Endothelial cell of umbilical vein (primary cell): ENCODE results near the gene IL17RD. TPM values are rescaled to one million over a fixed set of nuclear protein-coding genes. Genes with fewer than 3 reads are reported as not detected.
A peak's percentile ranks its signal among the peaks of the same experiment; 100 is the strongest.

Source experiments
- BruUV-seq: library from RNA; stranded (reverse); fragments of 400-500 nt; replicated peaks from 2 replicates; lab custom pipeline; 2021; lab: Mats Ljungman, UMichigan
- CTCF ChIA-PET: fragments of 300-600, 350-600 bp; sonication (Branson Sonifier 250); formaldehyde crosslinking; loops from one replicate; lab custom pipeline; 2021; ENCODE audit warnings: antibody characterized with exemption, inconsistent platforms; lab: Charles Lee
- POLR2A ChIA-PET: fragments of 300-600, 350-600 bp; sonication (Branson Sonifier 250); formaldehyde crosslinking; loops from one replicate; lab custom pipeline; 2021; ENCODE audit warnings: antibody characterized with exemption, inconsistent platforms; lab: Charles Lee
- DNase-seq: peaks from one replicate; pipeline ENCODE4 v3.0.0-alpha.2; 2011; ENCODE audit warnings: low read depth, low spot score
- FAIRE-seq: peaks from 2 replicates; lab custom pipeline; 2011; peaks lifted over from hg19 to GRCh38; lab: Jason Lieb, UNC
- H2AFZ ChIP-seq: 2 replicates; pipeline ENCODE4 v1.6.0; 2012; ENCODE audit warnings: low read depth, low read length, control low read depth, inconsistent platforms
- H3K27ac ChIP-seq: 2 replicates; pipeline ENCODE4 v1.5.1; 2011; ENCODE audit warnings: low read depth, mild to moderate bottlenecking, control low read depth, low read length, moderate library complexity; ENCODE audit not compliant: insufficient read depth
- H3K27me3 ChIP-seq, 2 experiments: 2 replicates each; pipeline versions ENCODE4 v1.6.0 to v1.6.1; 2011; ENCODE audit warnings: low read length in 2 of 2, mixed read lengths in 1 of 2; ENCODE audit not compliant: control insufficient read depth in 2 of 2, insufficient read depth in 2 of 2
- H3K36me3 ChIP-seq, 2 experiments: 2 replicates in 1 of 2; 3 replicates in 1 of 2; pipeline ENCODE4 v1.5.1; 2011; ENCODE audit warnings: low read length in 2 of 2, mild to moderate bottlenecking in 1 of 2, moderate library complexity in 1 of 2; ENCODE audit not compliant: control insufficient read depth in 2 of 2, insufficient read depth in 2 of 2; ENCODE audit errors: extremely low read depth in 1 of 2
- H3K4me1 ChIP-seq: 3 replicates; pipeline ENCODE4 v1.5.1; 2011; ENCODE audit warnings: mild to moderate bottlenecking, low read length; ENCODE audit not compliant: control insufficient read depth, insufficient read depth; ENCODE audit errors: extremely low read depth
- H3K4me2 ChIP-seq: 2 replicates; pipeline ENCODE4 v1.6.1; 2011; ENCODE audit warnings: low read length, control low read depth, mixed read lengths; ENCODE audit not compliant: insufficient read depth
- H3K4me3 ChIP-seq, 3 experiments: fragments of 200-600 bp in 1 of 3; sonication (generic), shearing (Covaris generic) in 1 of 3; replicated peaks in 1 of 3; 2 replicates each; pipeline ENCODE4 v1.5.1; 2011 to 2016; ENCODE audit warnings: control low read depth in 3 of 3, low read length in 3 of 3, mild to moderate bottlenecking in 2 of 3, inconsistent platforms in 1 of 3, low read depth in 1 of 3, moderate library complexity in 1 of 3; ENCODE audit not compliant: insufficient read depth in 1 of 3
- H3K79me2 ChIP-seq: 2 replicates; pipeline ENCODE4 v1.6.0; 2012; ENCODE audit warnings: low read length, inconsistent platforms; ENCODE audit not compliant: control insufficient read depth, insufficient read depth
- H3K9ac ChIP-seq: replicated peaks from 2 replicates; pipeline ENCODE3; 2011; ENCODE audit warnings: low read length, control low read depth; ENCODE audit not compliant: insufficient read depth; ENCODE audit errors: extremely low read depth
- H3K9me1 ChIP-seq: replicated peaks from 3 replicates; pipeline ENCODE4 v1.6.0; 2011; ENCODE audit warnings: mild to moderate bottlenecking, low read length; ENCODE audit not compliant: control insufficient read depth, insufficient read depth; ENCODE audit errors: extremely low read depth
- H3K9me3 ChIP-seq: replicated peaks from 2 replicates; pipeline ENCODE4 v1.5.1; 2012; ENCODE audit warnings: low read length, inconsistent platforms; ENCODE audit not compliant: control insufficient read depth, insufficient read depth
- H4K20me1 ChIP-seq: replicated peaks from 2 replicates; pipeline ENCODE3; 2011; ENCODE audit warnings: mild to moderate bottlenecking, low read length; ENCODE audit not compliant: control insufficient read depth, insufficient read depth; ENCODE audit errors: extremely low read depth
- EZH2 ChIP-seq: IDR thresholded peaks from 2 replicates; pipeline ENCODE4 v1.6.1; 2012; ENCODE audit warnings: borderline replicate concordance, low read depth, mild to moderate bottlenecking, moderate library complexity, low read length, inconsistent platforms; ENCODE audit not compliant: severe bottlenecking
- FOS ChIP-seq: IDR thresholded peaks from 2 replicates; pipeline ENCODE4 v1.6.1; 2011; ENCODE audit warnings: mild to moderate bottlenecking, low read length, moderate library complexity, borderline replicate concordance; ENCODE audit not compliant: insufficient read depth
- GATA2 ChIP-seq: IDR thresholded peaks from 2 replicates; pipeline ENCODE4 v1.7.0; 2011; ENCODE audit warnings: low read depth, mild to moderate bottlenecking, moderate library complexity, mixed read lengths, low read length; ENCODE audit not compliant: insufficient read length, insufficient read depth
- JUN ChIP-seq: IDR thresholded peaks from 2 replicates; pipeline ENCODE4 v1.6.1; 2011; ENCODE audit warnings: borderline replicate concordance, low read depth; ENCODE audit not compliant: insufficient read length, insufficient read depth
- MYC ChIP-seq: IDR thresholded peaks from one replicate; pipeline ENCODE4 v1.6.1; 2011; ENCODE audit warnings: mild to moderate bottlenecking, low read depth, low read length
- POLR2A ChIP-seq: IDR thresholded peaks from 2 replicates; pipeline ENCODE4 v1.6.1; 2012; ENCODE audit warnings: low read depth, mild to moderate bottlenecking, control low read depth, low read length
- POLR2AphosphoS5 ChIP-seq: IDR thresholded peaks from 2 replicates; pipeline ENCODE4 v1.6.1; 2012; ENCODE audit warnings: low read depth, mild to moderate bottlenecking, control low read depth, low read length, moderate library complexity; ENCODE audit not compliant: insufficient read depth
- dilution Hi-C: fragments of 300-500 bp; cut with MboI; formaldehyde crosslinking; loops from one replicate; pipeline ENCODE4 v1.15.0; 2019; ENCODE audit warnings: low sequenced_read_pairs; ENCODE audit not compliant: extremely low pct_ligation_motif_present
- intact Hi-C: fragments of 100-400 bp; cut with micrococcal nuclease; formaldehyde crosslinking; loops from one replicate; pipeline ENCODE4 v1.10.0; 2022
- polyA plus RNA-seq, 4 experiments: library from polyadenylated mRNA; depleted of rRNA in 3 of 4; stranded (reverse) in 3 of 4; unstranded in 1 of 4; fragments of >200 nt; gene quantifications; 2 replicates each; pipeline versions ENCODE4 v1.2.1 to v1.2.3, GENCODE V29; 2011 to 2012; ENCODE audit warnings: missing spikeins in 1 of 4
- total RNA-seq: library from RNA; stranded (reverse); gene quantifications from 2 replicates; pipeline ENCODE4 v1.2.3, GENCODE V29; 2021
- TF ChIP-seq, protein P1 (sequence below): IDR thresholded peaks from 2 replicates; pipeline ENCODE4 v1.6.1; 2011; ENCODE audit not compliant: insufficient read depth, insufficient read length
- TF ChIP-seq, protein P2 (sequence below), 2 donors: IDR thresholded peaks; 1 replicate in 1 of 2; 2 replicates in 1 of 2; pipeline ENCODE4 v1.5.1; 2011; ENCODE audit warnings: low read length in 2 of 2, mild to moderate bottlenecking in 2 of 2, moderate library complexity in 2 of 2, control low read depth in 1 of 2, inconsistent platforms in 1 of 2, low read depth in 1 of 2; ENCODE audit not compliant: insufficient read depth in 1 of 2; ENCODE audit errors: extremely low read depth in 1 of 2

IL17RD gene
- total and polyA plus RNA-seq, 2 donors (not counting 3 experiments of a cell fraction or from before 2014, with no cell fraction given): 0.36 to 0.93 TPM

DNA sequence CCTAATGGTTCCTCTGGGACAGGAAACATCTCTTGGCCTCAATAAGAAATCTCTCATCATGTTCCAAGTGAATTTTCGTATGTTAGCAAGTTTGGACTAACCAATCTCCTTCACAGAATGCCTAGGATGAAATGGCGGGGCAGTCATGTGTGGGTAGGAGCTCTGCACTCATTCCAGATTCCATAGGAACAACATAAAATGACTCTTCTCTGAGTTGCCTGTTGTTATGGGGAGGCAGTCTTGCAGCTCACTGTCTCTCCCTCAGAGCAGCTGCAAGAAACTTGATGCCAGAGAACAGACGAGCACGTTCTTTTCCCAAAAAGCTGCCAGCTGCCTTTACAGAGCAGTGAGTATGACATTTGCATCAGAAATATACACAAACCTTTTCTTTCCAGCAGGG is 70.6 kb downstream of the IL17RD start:
- no peaks in the 10 kb centered on the region for H3K9me1 ChIP-seq
- intact Hi-C loops (no loop called here), dilution Hi-C loops (no loop called here)
- TF ChIP-seq JUN (no peak), POLR2A (no peak), MYC (no peak), POLR2AphosphoS5 (no peak), EZH2 (no peak)
- TF ChIP-seq, protein P1, sequence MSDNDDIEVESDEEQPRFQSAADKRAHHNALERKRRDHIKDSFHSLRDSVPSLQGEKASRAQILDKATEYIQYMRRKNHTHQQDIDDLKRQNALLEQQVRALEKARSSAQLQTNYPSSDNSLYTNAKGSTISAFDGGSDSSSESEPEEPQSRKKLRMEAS: no peak
- no peaks in the 10 kb centered on the region for H3K79me2 ChIP-seq
- CTCF ChIA-PET: interaction anchor here (1.3 to 1.7 kb wide), 3 partner anchors 98 to 102 kb away, joined by 3 to 9 read pairs (median 5); no protein-coding TSS in a partner anchor
- H4K20me1 ChIP-seq: no peaks in the 10 kb centered on the region
- BruUV-seq: no TSS peak
- no peak overlapping the region for H3K27ac ChIP-seq
- no peaks in the 10 kb centered on the region for H3K9me3 ChIP-seq
- H3K27me3 ChIP-seq: peaks cover 0 to 5% of the 10 kb centered on the region in 2 experiments
- no peak overlapping the region for H3K4me3 ChIP-seq
- H2AFZ ChIP-seq: no peak overlapping the region
- peaks cover 6% of the 10 kb centered on the region for H3K4me1 ChIP-seq
- FAIRE-seq: no peak
- POLR2A ChIA-PET: no interaction called here
- no peak for DNase-seq
- no peak overlapping the region for H3K9ac ChIP-seq
- no peaks in the 10 kb centered on the region for H3K36me3 ChIP-seq
- H3K4me2 ChIP-seq: no peak overlapping the region

DNA sequence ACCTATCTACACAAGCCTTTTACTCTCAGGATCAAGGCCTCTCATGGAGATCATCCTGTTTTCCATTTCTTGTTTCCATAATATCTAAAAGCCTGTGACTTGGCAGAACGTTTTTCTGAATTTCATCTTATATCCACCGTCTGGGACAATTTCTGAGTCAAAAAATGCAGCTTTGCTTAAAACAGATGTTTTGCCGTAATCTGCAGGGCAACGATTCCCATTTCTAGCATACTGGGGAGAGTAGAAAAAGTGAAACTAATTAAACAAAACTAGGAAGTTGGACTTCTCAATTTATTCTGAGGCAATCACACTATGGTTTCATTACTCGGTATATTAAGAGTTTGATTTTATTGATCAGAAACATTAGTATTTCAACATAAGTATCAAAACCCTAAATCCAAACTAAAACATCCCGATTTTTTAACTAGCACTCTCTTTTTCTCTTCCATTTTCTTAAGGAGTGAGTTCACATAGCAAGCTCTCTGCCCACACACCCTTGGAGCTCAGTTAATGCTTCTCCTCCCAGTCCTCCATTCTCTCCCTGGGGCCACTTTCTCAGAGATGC is 71.1 kb downstream of the IL17RD start:
- intact Hi-C loops: no loop called here
- Histone ChIP-seq H3K36me3 (no peaks in the 10 kb centered on the region), H3K4me1 (peaks cover 6% of the 10 kb centered on the region), H2AFZ (no peak overlapping the region), H3K9ac (no peak overlapping the region), H3K27me3 (peaks cover 0 to 5% of the 10 kb centered on the region in 2 experiments), H3K4me3 (no peak overlapping the region), H3K4me2 (no peak overlapping the region), H3K27ac (no peak overlapping the region), H3K9me3 (no peaks in the 10 kb centered on the region), H4K20me1 (no peaks in the 10 kb centered on the region), H3K79me2 (no peaks in the 10 kb centered on the region), H3K9me1 (no peaks in the 10 kb centered on the region)
- no peak for DNase-seq
- CTCF ChIA-PET: interaction anchor here (0.6 to 1.7 kb wide), 4 partner anchors 95 to 101 kb away, joined by 3 to 9 read pairs (median 4); no protein-coding TSS in a partner anchor
- FAIRE-seq: peak; percentile 42
- dilution Hi-C loops: no loop called here
- no TSS peak for BruUV-seq
- TF ChIP-seq FOS (no peak), JUN (no peak), POLR2A (no peak), EZH2 (no peak), GATA2 (no peak), POLR2AphosphoS5 (no peak), MYC (no peak)
- TF ChIP-seq, protein P1: no peak
- TF ChIP-seq, protein P2, sequence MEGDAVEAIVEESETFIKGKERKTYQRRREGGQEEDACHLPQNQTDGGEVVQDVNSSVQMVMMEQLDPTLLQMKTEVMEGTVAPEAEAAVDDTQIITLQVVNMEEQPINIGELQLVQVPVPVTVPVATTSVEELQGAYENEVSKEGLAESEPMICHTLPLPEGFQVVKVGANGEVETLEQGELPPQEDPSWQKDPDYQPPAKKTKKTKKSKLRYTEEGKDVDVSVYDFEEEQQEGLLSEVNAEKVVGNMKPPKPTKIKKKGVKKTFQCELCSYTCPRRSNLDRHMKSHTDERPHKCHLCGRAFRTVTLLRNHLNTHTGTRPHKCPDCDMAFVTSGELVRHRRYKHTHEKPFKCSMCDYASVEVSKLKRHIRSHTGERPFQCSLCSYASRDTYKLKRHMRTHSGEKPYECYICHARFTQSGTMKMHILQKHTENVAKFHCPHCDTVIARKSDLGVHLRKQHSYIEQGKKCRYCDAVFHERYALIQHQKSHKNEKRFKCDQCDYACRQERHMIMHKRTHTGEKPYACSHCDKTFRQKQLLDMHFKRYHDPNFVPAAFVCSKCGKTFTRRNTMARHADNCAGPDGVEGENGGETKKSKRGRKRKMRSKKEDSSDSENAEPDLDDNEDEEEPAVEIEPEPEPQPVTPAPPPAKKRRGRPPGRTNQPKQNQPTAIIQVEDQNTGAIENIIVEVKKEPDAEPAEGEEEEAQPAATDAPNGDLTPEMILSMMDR (IDR thresholded peaks at IDR 0.05; ENCODE audit: extremely low read depth in 1 of 2, insufficient read depth in 1 of 2, low read depth in 1 of 2, low read length in 2 of 2): no peak
- POLR2A ChIA-PET: no interaction called here
